Endothelial cell of umbilical vein (primary cell): ENCODE results near the gene HMBS. TPM values are rescaled to one million over a fixed set of nuclear protein-coding genes. Genes with fewer than 3 reads are reported as not detected.

ENCODE experiments used
- BruUV-seq: library from RNA; stranded (reverse); fragments of 400-500 nt; replicated peaks from 2 replicates; lab custom pipeline; 2021; lab: Mats Ljungman, UMichigan
- CTCF ChIA-PET: fragments of 300-600, 350-600 bp; sonication (Branson Sonifier 250); formaldehyde crosslinking; loops from one replicate; lab custom pipeline; 2021; ENCODE audit warnings: antibody characterized with exemption, inconsistent platforms; lab: Charles Lee
- POLR2A ChIA-PET: fragments of 300-600, 350-600 bp; sonication (Branson Sonifier 250); formaldehyde crosslinking; loops from one replicate; lab custom pipeline; 2021; ENCODE audit warnings: antibody characterized with exemption, inconsistent platforms; lab: Charles Lee
- DNase-seq: peaks from one replicate; pipeline ENCODE4 v3.0.0-alpha.2; 2011; ENCODE audit warnings: low read depth, low spot score
- FAIRE-seq: peaks from 2 replicates; lab custom pipeline; 2011; peaks lifted over from hg19 to GRCh38; lab: Jason Lieb, UNC
- H2AFZ ChIP-seq: 2 replicates; pipeline ENCODE4 v1.6.0; 2012; ENCODE audit warnings: low read depth, low read length, control low read depth, inconsistent platforms
- H3K27ac ChIP-seq: 2 replicates; pipeline ENCODE4 v1.5.1; 2011; ENCODE audit warnings: low read depth, mild to moderate bottlenecking, control low read depth, low read length, moderate library complexity; ENCODE audit not compliant: insufficient read depth
- H3K27me3 ChIP-seq, 2 experiments: 2 replicates each; pipeline versions ENCODE4 v1.6.0 to v1.6.1; 2011; ENCODE audit warnings: low read length in 2 of 2, mixed read lengths in 1 of 2; ENCODE audit not compliant: control insufficient read depth in 2 of 2, insufficient read depth in 2 of 2
- H3K36me3 ChIP-seq, 2 experiments: 2 replicates in 1 of 2; 3 replicates in 1 of 2; pipeline ENCODE4 v1.5.1; 2011; ENCODE audit warnings: low read length in 2 of 2, mild to moderate bottlenecking in 1 of 2, moderate library complexity in 1 of 2; ENCODE audit not compliant: control insufficient read depth in 2 of 2, insufficient read depth in 2 of 2; ENCODE audit errors: extremely low read depth in 1 of 2
- H3K4me1 ChIP-seq: 3 replicates; pipeline ENCODE4 v1.5.1; 2011; ENCODE audit warnings: mild to moderate bottlenecking, low read length; ENCODE audit not compliant: control insufficient read depth, insufficient read depth; ENCODE audit errors: extremely low read depth
- H3K4me2 ChIP-seq: 2 replicates; pipeline ENCODE4 v1.6.1; 2011; ENCODE audit warnings: low read length, control low read depth, mixed read lengths; ENCODE audit not compliant: insufficient read depth
- H3K4me3 ChIP-seq, 3 experiments: fragments of 200-600 bp in 1 of 3; sonication (generic), shearing (Covaris generic) in 1 of 3; replicated peaks in 1 of 3; 2 replicates each; pipeline ENCODE4 v1.5.1; 2011 to 2016; ENCODE audit warnings: control low read depth in 3 of 3, low read length in 3 of 3, mild to moderate bottlenecking in 2 of 3, inconsistent platforms in 1 of 3, low read depth in 1 of 3, moderate library complexity in 1 of 3; ENCODE audit not compliant: insufficient read depth in 1 of 3
- H3K79me2 ChIP-seq: 2 replicates; pipeline ENCODE4 v1.6.0; 2012; ENCODE audit warnings: low read length, inconsistent platforms; ENCODE audit not compliant: control insufficient read depth, insufficient read depth
- H3K9ac ChIP-seq: replicated peaks from 2 replicates; pipeline ENCODE3; 2011; ENCODE audit warnings: low read length, control low read depth; ENCODE audit not compliant: insufficient read depth; ENCODE audit errors: extremely low read depth
- H3K9me1 ChIP-seq: replicated peaks from 3 replicates; pipeline ENCODE4 v1.6.0; 2011; ENCODE audit warnings: mild to moderate bottlenecking, low read length; ENCODE audit not compliant: control insufficient read depth, insufficient read depth; ENCODE audit errors: extremely low read depth
- H3K9me3 ChIP-seq: replicated peaks from 2 replicates; pipeline ENCODE4 v1.5.1; 2012; ENCODE audit warnings: low read length, inconsistent platforms; ENCODE audit not compliant: control insufficient read depth, insufficient read depth
- H4K20me1 ChIP-seq: replicated peaks from 2 replicates; pipeline ENCODE3; 2011; ENCODE audit warnings: mild to moderate bottlenecking, low read length; ENCODE audit not compliant: control insufficient read depth, insufficient read depth; ENCODE audit errors: extremely low read depth
- EZH2 ChIP-seq: IDR thresholded peaks from 2 replicates; pipeline ENCODE4 v1.6.1; 2012; ENCODE audit warnings: borderline replicate concordance, low read depth, mild to moderate bottlenecking, moderate library complexity, low read length, inconsistent platforms; ENCODE audit not compliant: severe bottlenecking
- FOS ChIP-seq: IDR thresholded peaks from 2 replicates; pipeline ENCODE4 v1.6.1; 2011; ENCODE audit warnings: mild to moderate bottlenecking, low read length, moderate library complexity, borderline replicate concordance; ENCODE audit not compliant: insufficient read depth
- MYC ChIP-seq: IDR thresholded peaks from one replicate; pipeline ENCODE4 v1.6.1; 2011; ENCODE audit warnings: mild to moderate bottlenecking, low read depth, low read length
- POLR2A ChIP-seq: IDR thresholded peaks from 2 replicates; pipeline ENCODE4 v1.6.1; 2012; ENCODE audit warnings: low read depth, mild to moderate bottlenecking, control low read depth, low read length
- dilution Hi-C: fragments of 300-500 bp; cut with MboI; formaldehyde crosslinking; loops from one replicate; pipeline ENCODE4 v1.15.0; 2019; ENCODE audit warnings: low sequenced_read_pairs; ENCODE audit not compliant: extremely low pct_ligation_motif_present
- intact Hi-C: fragments of 100-400 bp; cut with micrococcal nuclease; formaldehyde crosslinking; loops from one replicate; pipeline ENCODE4 v1.10.0; 2022
- polyA plus RNA-seq, 4 experiments: library from polyadenylated mRNA; depleted of rRNA in 3 of 4; stranded (reverse) in 3 of 4; unstranded in 1 of 4; fragments of >200 nt; gene quantifications; 2 replicates each; pipeline versions ENCODE4 v1.2.1 to v1.2.3, GENCODE V29; 2011 to 2012; ENCODE audit warnings: missing spikeins in 1 of 4
- total RNA-seq: library from RNA; stranded (reverse); gene quantifications from 2 replicates; pipeline ENCODE4 v1.2.3, GENCODE V29; 2021
- TF ChIP-seq, protein P1 (sequence below), 2 donors: IDR thresholded peaks; 1 replicate in 1 of 2; 2 replicates in 1 of 2; pipeline ENCODE4 v1.5.1; 2011; ENCODE audit warnings: low read length in 2 of 2, mild to moderate bottlenecking in 2 of 2, moderate library complexity in 2 of 2, control low read depth in 1 of 2, inconsistent platforms in 1 of 2, low read depth in 1 of 2; ENCODE audit not compliant: insufficient read depth in 1 of 2; ENCODE audit errors: extremely low read depth in 1 of 2

The HMBS gene
- total and polyA plus RNA-seq, 2 donors (not counting 3 experiments of a cell fraction or from before 2014, with no cell fraction given) = 13.5 to 24.8 TPM

DNA sequence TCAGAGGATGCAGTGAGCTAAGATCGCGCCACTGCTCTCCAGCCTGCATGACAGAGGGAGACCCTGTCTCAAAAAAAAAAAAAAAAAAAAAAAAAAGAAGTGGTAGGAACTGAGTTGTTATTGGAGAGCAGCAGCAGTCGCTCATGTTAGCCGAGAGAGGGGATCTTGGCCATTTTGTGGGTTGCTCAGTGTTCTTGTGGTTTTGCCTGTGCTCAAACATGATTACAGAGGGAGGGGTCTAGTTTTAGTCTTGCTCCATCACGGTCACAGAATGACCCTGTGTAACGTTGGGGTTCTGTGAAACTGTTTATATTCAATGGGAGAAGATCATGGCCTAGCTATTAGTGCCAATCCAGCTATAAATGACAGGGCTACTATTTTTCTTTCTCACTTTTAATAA, 15.0 kb downstream of the HMBS start:
- Histone ChIP-seq H2AFZ (no peak overlapping the region), H3K9me3 (no peaks in the 10 kb centered on the region), H3K9me1 (no peaks in the 10 kb centered on the region), H3K4me1 (peaks cover 23% of the 10 kb centered on the region), H3K9ac (no peak overlapping the region), H4K20me1 (no peaks in the 10 kb centered on the region), H3K4me3 (no peak overlapping the region), H3K27ac (no peak overlapping the region), H3K27me3 (no peaks in the 10 kb centered on the region), H3K36me3 (peaks cover 7 to 19% of the 10 kb centered on the region in 2 experiments), H3K4me2 (no peak overlapping the region), H3K79me2 (peaks cover 20% of the 10 kb centered on the region)
- dilution Hi-C loops = no loop called here
- FAIRE-seq = no peak
- DNase-seq = no peak
- intact Hi-C loops = loop anchor here (2.0 kb wide), 1 partner anchor 45 kb away; no protein-coding TSS in a partner anchor
- ChIA-PET POLR2A (interaction anchor here (0.7 kb wide), 1 partner anchor 38 kb away, joined by 4 read pairs; no protein-coding TSS in a partner anchor), CTCF (interaction anchor here (0.6 to 1.8 kb wide), 4 partner anchors 15 to 239 kb away, joined by 3 to 7 read pairs (median 4); partner anchors contain the start of gene VPS11)
- TF ChIP-seq FOS (no peak), POLR2A (no peak), MYC (no peak)
- BruUV-seq = no TSS peak

DNA sequence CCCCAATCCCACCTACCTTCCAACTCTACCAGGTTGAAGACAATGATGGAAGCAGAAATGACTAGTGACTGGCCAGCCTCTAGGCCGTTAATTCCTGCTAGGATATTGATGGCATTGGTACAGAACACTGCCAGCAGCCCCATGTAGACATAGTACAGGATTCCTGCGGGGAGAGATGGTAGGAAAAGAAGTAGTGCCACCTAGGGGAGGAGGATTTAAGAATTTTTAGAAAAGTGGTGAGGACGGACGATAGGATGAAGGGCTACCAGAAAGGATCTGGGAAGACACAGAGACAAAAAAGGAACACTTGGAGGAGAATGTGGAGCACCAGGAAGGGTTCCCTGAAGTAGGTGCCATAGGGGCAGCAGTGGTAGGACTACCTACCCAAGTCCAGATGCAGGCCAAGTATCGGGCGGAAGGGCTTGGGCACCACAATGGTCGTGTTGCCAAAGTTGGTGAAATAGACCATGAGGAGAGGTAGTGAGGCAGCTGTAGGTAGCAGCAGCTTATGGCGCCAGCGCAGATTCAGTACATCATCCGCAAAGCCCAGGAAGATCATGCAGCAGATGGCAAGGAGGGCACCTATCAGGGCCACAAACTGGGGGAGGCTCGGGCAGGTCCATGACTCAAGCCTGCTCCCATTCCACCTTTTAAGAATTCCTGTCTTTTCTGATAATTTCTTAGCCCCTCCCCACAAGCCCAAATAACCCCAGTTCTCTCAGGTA, 15.7 kb downstream of the HMBS start:
- CTCF ChIA-PET = no interaction called here
- Histone ChIP-seq H3K9ac (peak overlapping the region; percentile 89), H3K27ac (no peak overlapping the region), H3K27me3 (no peaks in the 10 kb centered on the region), H3K79me2 (peaks cover 15% of the 10 kb centered on the region), H3K4me3 (peak overlapping the region; percentile 81 to 97 (median 86)), H3K36me3 (peaks cover 7 to 19% of the 10 kb centered on the region in 2 experiments), H3K4me1 (peaks cover 23% of the 10 kb centered on the region), H3K9me3 (no peaks in the 10 kb centered on the region), H2AFZ (no peak overlapping the region), H4K20me1 (no peaks in the 10 kb centered on the region), H3K9me1 (no peaks in the 10 kb centered on the region), H3K4me2 (peak overlapping the region; percentile 91)
- peak; percentile 50 for DNase-seq
- POLR2A ChIA-PET = no interaction called here
- dilution Hi-C loops = no loop called here
- peak; percentile 64 for FAIRE-seq
- intact Hi-C loops = loop anchor here (2.0 kb wide), 1 partner anchor 44 kb away; no protein-coding TSS in a partner anchor
- no TSS peak for BruUV-seq
- no peak for TF ChIP-seq EZH2
- TF ChIP-seq, protein P1, sequence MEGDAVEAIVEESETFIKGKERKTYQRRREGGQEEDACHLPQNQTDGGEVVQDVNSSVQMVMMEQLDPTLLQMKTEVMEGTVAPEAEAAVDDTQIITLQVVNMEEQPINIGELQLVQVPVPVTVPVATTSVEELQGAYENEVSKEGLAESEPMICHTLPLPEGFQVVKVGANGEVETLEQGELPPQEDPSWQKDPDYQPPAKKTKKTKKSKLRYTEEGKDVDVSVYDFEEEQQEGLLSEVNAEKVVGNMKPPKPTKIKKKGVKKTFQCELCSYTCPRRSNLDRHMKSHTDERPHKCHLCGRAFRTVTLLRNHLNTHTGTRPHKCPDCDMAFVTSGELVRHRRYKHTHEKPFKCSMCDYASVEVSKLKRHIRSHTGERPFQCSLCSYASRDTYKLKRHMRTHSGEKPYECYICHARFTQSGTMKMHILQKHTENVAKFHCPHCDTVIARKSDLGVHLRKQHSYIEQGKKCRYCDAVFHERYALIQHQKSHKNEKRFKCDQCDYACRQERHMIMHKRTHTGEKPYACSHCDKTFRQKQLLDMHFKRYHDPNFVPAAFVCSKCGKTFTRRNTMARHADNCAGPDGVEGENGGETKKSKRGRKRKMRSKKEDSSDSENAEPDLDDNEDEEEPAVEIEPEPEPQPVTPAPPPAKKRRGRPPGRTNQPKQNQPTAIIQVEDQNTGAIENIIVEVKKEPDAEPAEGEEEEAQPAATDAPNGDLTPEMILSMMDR (IDR thresholded peaks at IDR 0.05; ENCODE audit: extremely low read depth in 1 of 2, insufficient read depth in 1 of 2, low read depth in 1 of 2, low read length in 2 of 2) = peak in 1 of 2 donors; percentile 48
